IMR-90 (cell line): ENCODE results near the gene MEDAG. TPM values are rescaled to one million over a fixed set of nuclear protein-coding genes. Genes with fewer than 3 reads are reported as not detected.

ENCODE experiments used
- ATAC-seq: fragments of 200-7000 bp; cut with Tn5 transposase; 2 replicates; pipeline ENCODE4 v1.9.1; 2020; ENCODE audit warnings: low read depth, mild to moderate bottlenecking, moderate library complexity
- BruUV-seq: library from RNA; stranded (reverse); fragments of 400-500 nt; replicated peaks from 2 replicates; lab custom pipeline; 2021; lab: Mats Ljungman, UMichigan
- CTCF ChIA-PET: fragments of 300-600 bp; formaldehyde crosslinking; extraction: SDS; loops from one replicate; lab custom pipeline; 2021; ENCODE audit warnings: antibody characterized with exemption; lab: Yijun Ruan, JAX
- POLR2A ChIA-PET: fragments of 300-600 bp; sonication (Branson Sonifier 250); formaldehyde crosslinking; loops from one replicate; lab custom pipeline; 2022; ENCODE audit warnings: antibody characterized with exemption; ENCODE audit not compliant: unreplicated experiment; lab: Charles Lee
- DNase-seq: peaks from one replicate; pipeline ENCODE4 v3.0.0; 2013
- H2AFZ ChIP-seq: replicated peaks from 2 replicates; pipeline ENCODE3; 2013; ENCODE audit warnings: low read length, mild to moderate bottlenecking; ENCODE audit not compliant: poor library complexity
- H2AK5ac ChIP-seq: 2 replicates; pipeline ENCODE4 v1.6.1; 2013; ENCODE audit warnings: low read depth, low read length, inconsistent platforms
- H2AK9ac ChIP-seq: replicated peaks from 2 replicates; pipeline ENCODE3; 2013; ENCODE audit warnings: mild to moderate bottlenecking, low read depth, low read length, moderate library complexity; ENCODE audit not compliant: poor library complexity
- H2BK120ac ChIP-seq: 2 replicates; pipeline ENCODE4 v1.6.1; 2013; ENCODE audit warnings: low read depth, low read length, inconsistent platforms
- H2BK15ac ChIP-seq: 3 replicates; pipeline ENCODE4 v1.6.1; 2013; ENCODE audit warnings: low read depth, low read length, inconsistent platforms
- H2BK20ac ChIP-seq: 2 replicates; pipeline ENCODE4 v1.6.1; 2013; ENCODE audit warnings: low read depth, mild to moderate bottlenecking, inconsistent platforms, low read length, moderate library complexity
- H2BK5ac ChIP-seq: 2 replicates; pipeline ENCODE4 v1.6.1; 2013; ENCODE audit warnings: mild to moderate bottlenecking, low read depth, low read length, inconsistent platforms; ENCODE audit not compliant: poor library complexity, severe bottlenecking
- H3K14ac ChIP-seq: replicated peaks from 2 replicates; pipeline ENCODE4 v1.6.1; 2013; ENCODE audit warnings: low read depth, low read length, inconsistent platforms
- H3K18ac ChIP-seq: 2 replicates; pipeline ENCODE4 v1.6.1; 2013; ENCODE audit warnings: low read depth, low read length, control low read depth
- H3K23ac ChIP-seq: 2 replicates; pipeline ENCODE4 v1.6.1; 2013; ENCODE audit warnings: low read depth, low read length, inconsistent platforms
- H3K27ac ChIP-seq: 2 replicates; pipeline ENCODE4 v1.5.1; 2013; ENCODE audit warnings: mild to moderate bottlenecking, control low read depth, low read length; ENCODE audit not compliant: insufficient read depth
- H3K27me3 ChIP-seq: 2 replicates; pipeline ENCODE4 v1.6.1; 2013; ENCODE audit warnings: low read length; ENCODE audit not compliant: control insufficient read depth, insufficient read depth
- H3K36me3 ChIP-seq: 2 replicates; pipeline ENCODE4 v1.6.1; 2013; ENCODE audit warnings: low read length, mixed read lengths; ENCODE audit not compliant: control insufficient read depth, insufficient read depth
- H3K4ac ChIP-seq: 2 replicates; pipeline ENCODE4 v1.6.1; 2013; ENCODE audit warnings: low read depth, low read length, inconsistent platforms
- H3K4me1 ChIP-seq: 2 replicates; pipeline ENCODE4 v1.6.1; 2013; ENCODE audit warnings: low read length, mixed read lengths; ENCODE audit not compliant: control insufficient read depth, insufficient read depth
- H3K4me2 ChIP-seq: 2 replicates; pipeline ENCODE4 v1.6.1; 2013; ENCODE audit warnings: low read depth, mild to moderate bottlenecking, control low read depth, low read length, moderate library complexity
- H3K4me3 ChIP-seq: 2 replicates; pipeline ENCODE4 v1.5.1; 2013; ENCODE audit warnings: low read depth, mild to moderate bottlenecking, control low read depth, low read length, moderate library complexity; ENCODE audit not compliant: insufficient read depth
- H3K56ac ChIP-seq: 2 replicates; pipeline ENCODE4 v1.6.1; 2013; ENCODE audit warnings: low read length, inconsistent platforms; ENCODE audit not compliant: insufficient read depth; ENCODE audit errors: extremely low read depth
- H3K79me1 ChIP-seq, 2 experiments: 2 replicates each; pipeline ENCODE4 v1.6.1; 2013; ENCODE audit warnings: low read length in 2 of 2, inconsistent platforms in 1 of 2, low read depth in 1 of 2
- H3K9ac ChIP-seq: 2 replicates; pipeline ENCODE4 v1.6.1; 2013; ENCODE audit warnings: low read depth, low read length, control low read depth
- H3K9me1 ChIP-seq: 2 replicates; pipeline ENCODE4 v1.6.1; 2013; ENCODE audit warnings: low read length, inconsistent platforms; ENCODE audit not compliant: insufficient read depth
- H3K9me3 ChIP-seq: 2 replicates; pipeline ENCODE4 v1.6.1; 2013; ENCODE audit warnings: low read length; ENCODE audit not compliant: control insufficient read depth, insufficient read depth
- H4K20me1 ChIP-seq: 2 replicates; pipeline ENCODE4 v1.6.1; 2013; ENCODE audit warnings: low read length, inconsistent platforms; ENCODE audit not compliant: insufficient read depth
- H4K5ac ChIP-seq: 2 replicates; pipeline ENCODE4 v1.6.1; 2013; ENCODE audit warnings: mild to moderate bottlenecking, low read depth, low read length, control low read depth
- H4K8ac ChIP-seq, 2 experiments: 2 replicates each; pipeline ENCODE4 v1.6.1; 2013; ENCODE audit warnings: low read depth in 2 of 2, low read length in 2 of 2, control low read depth in 1 of 2, inconsistent platforms in 1 of 2
- H4K91ac ChIP-seq: 2 replicates; pipeline ENCODE4 v1.6.1; 2013; ENCODE audit warnings: low read depth, low read length, inconsistent platforms; ENCODE audit not compliant: insufficient read depth
- BHLHE40 ChIP-seq: fragments of 150-350 bp; IDR thresholded peaks from 2 replicates; pipeline ENCODE4 v1.6.1; 2016; ENCODE audit warnings: mild to moderate bottlenecking, low read depth, low read length
- CEBPB ChIP-seq: IDR thresholded peaks from 2 replicates; pipeline ENCODE4 v1.6.1; 2012; ENCODE audit warnings: low read depth, low read length, improper control_type of control experiment
- CTCF ChIP-seq: conservative IDR thresholded peaks from 2 replicates; pipeline ENCODE4 v1.5.1; 2012; ENCODE audit warnings: mild to moderate bottlenecking, low read depth, low read length, improper control_type of control experiment
- ELK1 ChIP-seq: fragments of 150-350 bp; IDR thresholded peaks from 2 replicates; pipeline ENCODE4 v1.6.1; 2016; ENCODE audit warnings: low read depth, mild to moderate bottlenecking, low read length, moderate library complexity, borderline replicate concordance
- POLR2A ChIP-seq: IDR thresholded peaks from 2 replicates; pipeline ENCODE4 v1.6.1; 2012; ENCODE audit warnings: mild to moderate bottlenecking, low read depth, low read length
- WGBS, 2 experiments: methylation state at CpG; one replicate each; pipeline versions ENCODE4 v1.1.5 to v1.1.7; 2013; ENCODE audit warnings: missing lambda C conversion rate in 2 of 2; ENCODE audit not compliant: insufficient read length in 1 of 2; ENCODE audit errors: extremely low coverage in 2 of 2; 5-methylcytosine and 5-hydroxymethylcytosine counted together
- dilution Hi-C: fragments of 300-500 bp; cut with HindIII; formaldehyde crosslinking; loops from one replicate; pipeline ENCODE4 v1.14.3; 2018; ENCODE audit warnings: low sequenced_read_pairs; ENCODE audit not compliant: unreplicated experiment
- in situ Hi-C: fragments of 300-500 bp; cut with MboI; formaldehyde crosslinking; loops from 3 replicates; pipeline ENCODE4 v1.14.3; 2019; ENCODE audit warnings: low sequenced_read_pairs, inconsistent platforms, mixed read lengths
- intact Hi-C: fragments of 100-400 bp; cut with micrococcal nuclease; formaldehyde crosslinking; loops from 2 replicates; pipeline ENCODE4 v1.10.0; 2022
- polyA plus RNA-seq, 3 experiments: library from polyadenylated mRNA; depleted of rRNA; stranded (reverse); fragments of >200 nt; gene quantifications; 2 replicates each; pipeline ENCODE4 v1.2.3, GENCODE V29; 2012; ENCODE audit warnings: low replicate concordance in 1 of 3
- total RNA-seq: library from RNA; depleted of rRNA; stranded (reverse); fragments of >200 nt; gene quantifications from 2 replicates; pipeline ENCODE4 v1.2.3, GENCODE V29; 2012

Gene MEDAG
- total and polyA plus RNA-seq, 2 of the 4 experiments (the other 2 are of a cell fraction), result 0.32 to 0.36 TPM

GRCh38 chr13:30862707-30863106, 43.4 kb upstream of the MEDAG start:
- H3K4me2 ChIP-seq, result no peak overlapping the region

More at GRCh38 chr13:30862707-30863106, 43.4 kb upstream of the MEDAG start:
- Histone ChIP-seq H3K4me1 (peaks cover 31% of the 10 kb centered on the region), H3K9me1 (peaks cover 19% of the 10 kb centered on the region), H3K9ac (no peak overlapping the region), H2BK15ac (peak overlapping the region; percentile 97), H2BK120ac (peak overlapping the region; percentile 100), H3K36me3 (no peaks in the 10 kb centered on the region), H3K18ac (peak overlapping the region; percentile 82), H4K8ac (peak overlapping the region; percentile 37 to 49; a peak in 2 of 4 replicates), H3K23ac (peak overlapping the region; percentile 73; the same call in 1 of the 2 replicates), H3K4me3 (no peak overlapping the region), H2AK9ac (no peak overlapping the region), H2AK5ac (peak overlapping the region; percentile 89), H3K4ac (peak overlapping the region; percentile 74), H3K79me1 (peaks cover 0 to 7% of the 10 kb centered on the region in 2 experiments; a peak in 1 of 4 replicates), H3K14ac (peak overlapping the region; percentile 55; the same call in 1 of the 2 replicates), H4K20me1 (no peaks in the 10 kb centered on the region), H4K5ac (peak overlapping the region; percentile 75), H2BK20ac (peak overlapping the region; percentile 98), H3K56ac (no peak overlapping the region), H3K27me3 (no peaks in the 10 kb centered on the region), H2AFZ (no peak overlapping the region), H2BK5ac (peak overlapping the region; percentile 35), H3K9me3 (peaks cover 5% of the 10 kb centered on the region; the same call in 1 of the 2 replicates), H3K27ac (peak overlapping the region; percentile 23), H4K91ac (peak overlapping the region; percentile 98)
- CTCF ChIA-PET, result no interaction called here
- 45% methylated on average over 12 of the region's 17 CpGs; no CpG with 5 or more reads in 1 of the 2 experiments for WGBS, 2 experiments
- intact Hi-C loops (loop anchor here (10.0 kb wide), 2 partner anchors 458 to 728 kb away; no protein-coding TSS in a partner anchor), in situ Hi-C loops (loop anchor here (10.0 kb wide), 1 partner anchor 188 kb away; no protein-coding TSS in a partner anchor), dilution Hi-C loops (no loop called here)
- peak; percentile 49; the same call in 1 of the 2 replicates for TF ChIP-seq BHLHE40
- no peak for TF ChIP-seq CEBPB
- TF ChIP-seq POLR2A, result no peak
- no peak for TF ChIP-seq ELK1
- no peak for TF ChIP-seq CTCF
- BruUV-seq, result no TSS peak
- DNase-seq (no peak), ATAC-seq (no peak)
- POLR2A ChIA-PET, result no interaction called here
